GM18517 (cell line): ENCODE data around the gene PTRHD1.

Source experiments
- ATAC-seq: cut with Tn5 transposase; IDR thresholded peaks from one replicate; pipeline ENCODE4 v1.9.1; 2021; ENCODE audit warnings: mild to moderate bottlenecking, moderate library complexity; ENCODE audit not compliant: unreplicated experiment

The PTRHD1 gene

GRCh38 chr2:24762518-24762917 lies 30.7 kb downstream of the PTRHD1 start:
- ATAC-seq = no peak

- ATAC-seq = no peak
These were observed 31.3 kb downstream of the PTRHD1 start for GRCh38 chr2:24761866-24762265.

- ATAC-seq = no peak
These were observed 36.4 kb downstream of the PTRHD1 start for GRCh38 chr2:24756789-24757188.

GRCh38 chr2:24754985-24755705 lies 38.0 kb downstream of the PTRHD1 start:
- ATAC-seq = no peak

- no peak for ATAC-seq
These were observed 44.0 kb downstream of the PTRHD1 start for GRCh38 chr2:24749069-24749691.

- ATAC-seq = no peak
These were observed 45.9 kb downstream of the PTRHD1 start for GRCh38 chr2:24747299-24747698.

- ATAC-seq = no peak
These were observed 47.4 kb downstream of the PTRHD1 start for GRCh38 chr2:24745825-24746224.

- ATAC-seq = no peak
These were observed 48.8 kb downstream of the PTRHD1 start for GRCh38 chr2:24744356-24744755.

GRCh38 chr2:24743924-24744323 lies 49.3 kb downstream of the PTRHD1 start:
- ATAC-seq = no peak

GRCh38 chr2:24742730-24743129 lies 50.5 kb downstream of the PTRHD1 start:
- ATAC-seq = no peak

GRCh38 chr2:24740142-24740541 lies 53.0 kb downstream of the PTRHD1 start:
- no peak for ATAC-seq
